ENCODE measurements around the gene SMURF1.

DNA sequence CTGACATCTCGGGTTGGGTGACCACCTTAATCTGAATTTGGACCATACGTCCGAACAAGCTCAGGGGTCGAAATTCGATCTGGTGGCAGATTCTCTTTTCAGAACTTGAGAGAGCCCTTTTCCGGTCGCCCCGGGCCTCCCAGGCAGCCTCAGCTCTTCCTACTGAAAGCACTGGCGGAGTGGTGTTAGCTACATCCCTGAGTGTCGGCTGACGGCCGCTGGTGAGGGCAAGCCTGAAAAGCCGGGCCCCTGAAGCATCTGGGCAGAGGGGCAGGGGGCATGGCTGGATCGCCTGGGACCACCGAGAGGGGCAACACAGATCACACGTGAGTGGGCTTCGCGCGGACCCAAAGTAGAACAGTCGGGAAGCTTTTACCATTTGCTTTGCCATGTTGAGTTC, 116.1 kb downstream of the SMURF1 start:
- TF ChIP-seq GATA2 (IDR thresholded peaks at IDR 0.05; ENCODE audit: low read depth, low read length), result no peak
- TF ChIP-seq GATA3 (IDR thresholded peaks at IDR 0.05; ENCODE audit: low read depth, low read length), result no peak
